ENCODE results near the gene DPYSL5. TPM values are rescaled to one million over a fixed set of nuclear protein-coding genes. Genes with fewer than 3 reads are reported as not detected.

The DPYSL5 gene
- total RNA-seq, 1 donor from 2014 or later: 201 TPM

- Mint-ChIP-seq H3K4me3 (peak overlapping the region; percentile 61), H3K27me3 (ENCODE audit: low read depth) (no peaks in the 10 kb centered on the region), H3K9me3 (peaks cover 6% of the 10 kb centered on the region), H3K36me3 (ENCODE audit: low read depth) (peaks cover 14% of the 10 kb centered on the region), H3K27ac (ENCODE audit: unreplicated experiment) (no peak overlapping the region), H3K4me1 (peaks cover 11% of the 10 kb centered on the region)
- peak; percentile 20 for DNase-seq (ENCODE audit: low read depth, low spot score)
- TF ChIP-seq CTCF (conservative IDR thresholded peaks at IDR 0.05): no peak
These were observed 66.2 kb downstream of the DPYSL5 start for GRCh38 chr2:26913999-26914658.

GRCh38 chr2:26914659-26915310, 66.9 kb downstream of the DPYSL5 start:
- Mint-ChIP-seq H3K4me1 (peaks cover 11% of the 10 kb centered on the region), H3K36me3 (ENCODE audit: low read depth) (peaks cover 9% of the 10 kb centered on the region)

GRCh38 chr2:26915316-26915715, 67.4 kb downstream of the DPYSL5 start:
- Mint-ChIP-seq H3K27ac (ENCODE audit: unreplicated experiment) (no peak overlapping the region), H3K27me3 (ENCODE audit: low read depth) (no peaks in the 10 kb centered on the region), H3K36me3 (ENCODE audit: low read depth) (peaks cover 4% of the 10 kb centered on the region), H3K4me1 (peaks cover 8% of the 10 kb centered on the region), H3K9me3 (no peaks in the 10 kb centered on the region), H3K4me3 (no peak overlapping the region)
- TF ChIP-seq CTCF (conservative IDR thresholded peaks at IDR 0.05): no peak
- no peak for DNase-seq (ENCODE audit: low read depth, low spot score)

More at GRCh38 chr2:26914659-26915310, 66.9 kb downstream of the DPYSL5 start:
- H3K9me3 Mint-ChIP-seq: peaks cover 2% of the 10 kb centered on the region
- no peak overlapping the region for H3K27ac Mint-ChIP-seq (ENCODE audit: unreplicated experiment)
- DNase-seq (ENCODE audit: low read depth, low spot score): no peak
- H3K27me3 Mint-ChIP-seq (ENCODE audit: low read depth): no peaks in the 10 kb centered on the region
- no peak for TF ChIP-seq CTCF (conservative IDR thresholded peaks at IDR 0.05)
- H3K4me3 Mint-ChIP-seq: peak overlapping the region; percentile 61

- Mint-ChIP-seq H3K4me3 (no peak overlapping the region), H3K4me1 (peaks cover 16% of the 10 kb centered on the region), H3K27ac (ENCODE audit: unreplicated experiment) (no peak overlapping the region), H3K27me3 (ENCODE audit: low read depth) (no peaks in the 10 kb centered on the region), H3K9me3 (no peaks in the 10 kb centered on the region), H3K36me3 (ENCODE audit: low read depth) (no peaks in the 10 kb centered on the region)
- no peak for TF ChIP-seq CTCF (conservative IDR thresholded peaks at IDR 0.05)
- DNase-seq (ENCODE audit: low read depth, low spot score): no peak
These were observed 68.3 kb downstream of the DPYSL5 start for GRCh38 chr2:26916128-26916692.

DNA sequence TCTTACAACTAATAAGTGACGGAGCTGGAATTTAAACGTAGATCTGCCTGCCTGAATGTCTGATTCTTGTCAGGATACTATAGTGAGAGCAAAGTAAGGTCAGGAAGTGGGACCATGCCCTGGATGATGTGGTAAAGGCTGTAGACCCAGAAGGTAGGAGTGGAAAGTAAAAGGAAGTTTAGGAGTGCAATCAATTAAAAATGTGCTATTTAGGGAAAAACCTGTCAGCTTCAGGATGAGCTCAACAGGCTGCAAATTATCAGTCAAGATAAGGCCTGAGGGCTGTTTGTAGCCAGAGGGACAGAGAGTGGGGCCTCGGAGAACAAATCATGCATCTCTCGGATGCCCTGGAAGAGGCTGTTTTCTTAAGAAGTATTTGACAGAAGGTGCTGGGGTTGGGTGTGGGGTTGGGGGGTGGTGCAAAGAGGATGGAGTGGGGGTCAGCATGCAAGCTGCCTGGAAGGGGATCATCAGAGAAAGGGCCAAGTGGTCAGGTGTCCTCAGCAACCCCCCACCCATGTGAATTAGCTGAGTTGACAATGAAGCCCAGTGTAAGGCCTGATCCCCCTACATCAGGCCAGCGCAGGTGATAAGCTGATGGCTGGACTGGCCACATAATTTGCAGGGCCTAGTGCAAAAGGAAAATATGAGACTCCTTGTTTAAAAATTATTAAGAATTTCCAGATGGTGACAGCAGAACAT, 69.4 kb downstream of the DPYSL5 start:
- no peak for TF ChIP-seq CTCF (conservative IDR thresholded peaks at IDR 0.05)
- DNase-seq (ENCODE audit: low read depth, low spot score): no peak
- Mint-ChIP-seq H3K36me3 (ENCODE audit: low read depth) (no peaks in the 10 kb centered on the region), H3K4me1 (peaks cover 27% of the 10 kb centered on the region), H3K4me3 (no peak overlapping the region), H3K27ac (ENCODE audit: unreplicated experiment) (no peak overlapping the region), H3K27me3 (ENCODE audit: low read depth) (no peaks in the 10 kb centered on the region), H3K9me3 (no peaks in the 10 kb centered on the region)
